Testis (tissue), 2 donors: ENCODE results near the gene ITGA8.

Experiments used
- POLR2A ChIP-seq: fragments of 450-650 bp; IDR thresholded peaks from one replicate; pipeline ENCODE4 v1.6.1; 2017; ENCODE audit warnings: antibody characterized with exemption, mild to moderate bottlenecking, moderate library complexity
- TF ChIP-seq, protein P1 (sequence below), 3 experiments: fragments of 450-650 bp in 2 of 3; fragments of 200-600 bp in 1 of 3; sonication (generic) in 1 of 3; IDR thresholded peaks; one replicate each; pipeline ENCODE4 v1.5.1; 2016 to 2019; ENCODE audit warnings: antibody characterized with exemption in 3 of 3, mild to moderate bottlenecking in 2 of 3, moderate library complexity in 1 of 3

DNA sequence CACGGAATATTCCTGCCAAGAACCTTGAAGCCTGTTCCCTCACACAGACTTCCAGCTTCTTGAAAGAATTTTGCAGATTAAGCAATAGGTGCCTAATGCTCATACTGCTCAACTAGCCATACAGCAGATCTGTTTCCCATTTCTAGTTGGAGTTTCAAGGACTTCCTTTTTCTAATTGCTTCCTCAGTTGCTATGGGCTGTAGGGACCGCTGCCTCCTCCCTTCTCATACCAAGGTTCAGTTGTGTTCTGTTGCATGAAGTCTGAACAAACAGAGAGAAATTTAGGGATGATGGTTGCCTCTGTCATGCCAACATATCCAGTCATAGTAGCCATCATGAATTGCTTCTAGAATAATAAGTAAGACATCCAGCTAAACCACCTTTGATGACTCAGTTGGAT, 6.8 kb downstream of the ITGA8 start:
- TF ChIP-seq, protein P1, sequence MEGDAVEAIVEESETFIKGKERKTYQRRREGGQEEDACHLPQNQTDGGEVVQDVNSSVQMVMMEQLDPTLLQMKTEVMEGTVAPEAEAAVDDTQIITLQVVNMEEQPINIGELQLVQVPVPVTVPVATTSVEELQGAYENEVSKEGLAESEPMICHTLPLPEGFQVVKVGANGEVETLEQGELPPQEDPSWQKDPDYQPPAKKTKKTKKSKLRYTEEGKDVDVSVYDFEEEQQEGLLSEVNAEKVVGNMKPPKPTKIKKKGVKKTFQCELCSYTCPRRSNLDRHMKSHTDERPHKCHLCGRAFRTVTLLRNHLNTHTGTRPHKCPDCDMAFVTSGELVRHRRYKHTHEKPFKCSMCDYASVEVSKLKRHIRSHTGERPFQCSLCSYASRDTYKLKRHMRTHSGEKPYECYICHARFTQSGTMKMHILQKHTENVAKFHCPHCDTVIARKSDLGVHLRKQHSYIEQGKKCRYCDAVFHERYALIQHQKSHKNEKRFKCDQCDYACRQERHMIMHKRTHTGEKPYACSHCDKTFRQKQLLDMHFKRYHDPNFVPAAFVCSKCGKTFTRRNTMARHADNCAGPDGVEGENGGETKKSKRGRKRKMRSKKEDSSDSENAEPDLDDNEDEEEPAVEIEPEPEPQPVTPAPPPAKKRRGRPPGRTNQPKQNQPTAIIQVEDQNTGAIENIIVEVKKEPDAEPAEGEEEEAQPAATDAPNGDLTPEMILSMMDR (IDR thresholded peaks at IDR 0.05) = no peak
- TF ChIP-seq POLR2A = no peak
